H1 (cell line): ENCODE measurements around the gene CIB4. TPM values are rescaled to one million over a fixed set of nuclear protein-coding genes. Genes with fewer than 3 reads are reported as not detected.

Experiments used
- CTCF ChIA-PET: fragments of 300-600 bp; sonication (Branson Sonifier 250); formaldehyde crosslinking; loops from one replicate; lab custom pipeline; 2021; ENCODE audit not compliant: partially characterized antibody; lab: Charles Lee
- POLR2A ChIA-PET: fragments of 300-600 bp; sonication (Branson Sonifier 250); formaldehyde crosslinking; loops from one replicate; lab custom pipeline; 2021; ENCODE audit warnings: inconsistent platforms; ENCODE audit not compliant: partially characterized antibody; lab: Charles Lee
- DNase-seq, 2 experiments: peaks; one replicate each; pipeline versions ENCODE4 v3.0.0 to v3.0.0-alpha.2; 2010 to 2022; ENCODE audit warnings: low spot score in 2 of 2, low read depth in 1 of 2, mixed read lengths in 1 of 2
- FAIRE-seq: peaks from 2 replicates; lab custom pipeline; 2011; peaks lifted over from hg19 to GRCh38; lab: Jason Lieb, UNC
- H2AFZ ChIP-seq: 2 replicates; pipeline ENCODE4 v1.8.1; 2012; ENCODE audit warnings: low read length, inconsistent platforms
- H2AK5ac ChIP-seq: 2 replicates; pipeline ENCODE4 v1.6.1; 2013; ENCODE audit warnings: low read depth, low read length
- H2BK120ac ChIP-seq: replicated peaks from 2 replicates; pipeline ENCODE3; 2013; ENCODE audit warnings: low read depth, low read length, inconsistent platforms
- H2BK12ac ChIP-seq: 2 replicates; pipeline ENCODE4 v1.6.1; 2013; ENCODE audit warnings: low read depth, low read length
- H2BK15ac ChIP-seq: 2 replicates; pipeline ENCODE4 v1.6.1; 2013; ENCODE audit warnings: low read length
- H2BK20ac ChIP-seq: 2 replicates; pipeline ENCODE4 v1.6.1; 2013; ENCODE audit warnings: low read length
- H2BK5ac ChIP-seq: 2 replicates; pipeline ENCODE4 v1.6.1; 2013; ENCODE audit warnings: low read depth, low read length
- H3K14ac ChIP-seq: 2 replicates; pipeline ENCODE4 v1.6.1; 2013; ENCODE audit warnings: inconsistent platforms; ENCODE audit not compliant: insufficient read length
- H3K18ac ChIP-seq: 2 replicates; pipeline ENCODE4 v1.6.1; 2013; ENCODE audit warnings: low read length; ENCODE audit errors: extremely low read depth
- H3K23ac ChIP-seq: 2 replicates; pipeline ENCODE4 v1.6.1; 2013; ENCODE audit warnings: inconsistent platforms; ENCODE audit not compliant: insufficient read length
- H3K23me2 ChIP-seq: 2 replicates; pipeline ENCODE4 v1.6.1; 2013; ENCODE audit warnings: low read depth, low read length
- H3K27ac ChIP-seq: 2 replicates; pipeline ENCODE4 v1.6.1; 2011; ENCODE audit warnings: low read depth, low read length, inconsistent platforms
- H3K27me3 ChIP-seq, 4 experiments: replicated peaks in 1 of 4; 1 replicate in 1 of 4; 2 replicates in 3 of 4; pipeline versions ENCODE4 v1.6.1 to v1.8.1; 2011 to 2013; ENCODE audit warnings: low read length in 3 of 4, mild to moderate bottlenecking in 3 of 4, inconsistent platforms in 2 of 4, mixed read lengths in 2 of 4, moderate library complexity in 1 of 4; ENCODE audit not compliant: control insufficient read depth in 3 of 4, insufficient read depth in 3 of 4; ENCODE audit errors: extremely low read depth in 1 of 4
- H3K36me3 ChIP-seq, 4 experiments: 2 replicates each; pipeline versions ENCODE4 v1.6.1 to v1.8.1; 2011 to 2013; ENCODE audit warnings: mild to moderate bottlenecking in 4 of 4, low read length in 3 of 4, moderate library complexity in 2 of 4, control low read depth in 1 of 4, inconsistent platforms in 1 of 4; ENCODE audit not compliant: insufficient read depth in 4 of 4, control insufficient read depth in 2 of 4
- H3K4ac ChIP-seq: replicated peaks from 2 replicates; pipeline ENCODE3; 2013; ENCODE audit warnings: low read length, low read depth, mixed read lengths, inconsistent platforms; ENCODE audit not compliant: insufficient read length
- H3K4me1 ChIP-seq, 4 experiments: replicated peaks in 1 of 4; 1 replicate in 1 of 4; 2 replicates in 3 of 4; pipeline versions ENCODE4 v1.6.1 to v1.8.1; 2011 to 2013; ENCODE audit warnings: low read length in 3 of 4, inconsistent platforms in 2 of 4, mixed read lengths in 1 of 4; ENCODE audit not compliant: insufficient read depth in 4 of 4, control insufficient read depth in 3 of 4
- H3K4me2 ChIP-seq, 2 experiments: 2 replicates each; pipeline versions ENCODE4 v1.6.1 to v1.8.1; 2011 to 2013; ENCODE audit warnings: low read depth in 2 of 2, low read length in 2 of 2, control low read depth in 1 of 2, inconsistent platforms in 1 of 2, mild to moderate bottlenecking in 1 of 2; ENCODE audit not compliant: insufficient read depth in 1 of 2
- H3K4me3 ChIP-seq, 4 experiments: fragments of 200-600, 300-600 bp in 1 of 4; sonication (generic), shearing (Covaris generic), sonication (Bioruptor Twin) in 1 of 4; 2 replicates each; pipeline versions ENCODE4 v1.5.1 to v1.8.1; 2011 to 2016; ENCODE audit warnings: low read length in 4 of 4, low read depth in 3 of 4, control low read depth in 2 of 4, inconsistent platforms in 2 of 4, mild to moderate bottlenecking in 2 of 4, mixed read lengths in 1 of 4, moderate library complexity in 1 of 4; ENCODE audit not compliant: insufficient read depth in 2 of 4; ENCODE audit errors: extremely low read depth in 1 of 4
- H3K56ac ChIP-seq: replicated peaks from 2 replicates; pipeline ENCODE3; 2013; ENCODE audit warnings: low read depth, mild to moderate bottlenecking, mixed read lengths, low read length, inconsistent platforms; ENCODE audit not compliant: insufficient read length
- H3K79me1 ChIP-seq: 2 replicates; pipeline ENCODE4 v1.6.1; 2013; ENCODE audit warnings: low read depth, low read length, control low read depth
- H3K79me2 ChIP-seq, 2 experiments: 2 replicates each; pipeline versions ENCODE4 v1.6.1 to v1.8.1; 2012 to 2013; ENCODE audit warnings: low read length in 2 of 2, mild to moderate bottlenecking in 2 of 2, inconsistent platforms in 1 of 2; ENCODE audit not compliant: insufficient read depth in 2 of 2, control insufficient read depth in 1 of 2
- H3K9ac ChIP-seq, 4 experiments: replicated peaks in 1 of 4; 1 replicate in 1 of 4; 2 replicates in 3 of 4; pipeline versions ENCODE4 v1.6.1 to v1.8.1; 2011 to 2013; ENCODE audit warnings: low read depth in 3 of 4, low read length in 3 of 4, control low read depth in 2 of 4, mild to moderate bottlenecking in 2 of 4, moderate library complexity in 2 of 4, inconsistent platforms in 1 of 4; ENCODE audit errors: extremely low read depth in 1 of 4
- H3K9me3 ChIP-seq, 2 experiments: 2 replicates each; pipeline versions ENCODE4 v1.6.1 to v1.8.1; 2012 to 2013; ENCODE audit warnings: mild to moderate bottlenecking in 2 of 2, moderate library complexity in 2 of 2, control low read depth in 1 of 2, inconsistent platforms in 1 of 2, low read depth in 1 of 2, low read length in 1 of 2, mixed read lengths in 1 of 2; ENCODE audit not compliant: insufficient read depth in 2 of 2
- H4K20me1 ChIP-seq, 2 experiments: replicated peaks in 1 of 2; 2 replicates each; pipeline versions ENCODE3 to v1.8.1; 2011 to 2013; ENCODE audit warnings: inconsistent platforms in 2 of 2, low read length in 2 of 2, mild to moderate bottlenecking in 1 of 2; ENCODE audit not compliant: insufficient read depth in 2 of 2, control insufficient read depth in 1 of 2
- H4K5ac ChIP-seq: 2 replicates; pipeline ENCODE4 v1.6.1; 2013; ENCODE audit warnings: low read length, low read depth, mixed read lengths, inconsistent platforms; ENCODE audit not compliant: insufficient read length
- H4K8ac ChIP-seq: 2 replicates; pipeline ENCODE4 v1.8.0; 2013; ENCODE audit warnings: mild to moderate bottlenecking, moderate library complexity, low read length, inconsistent platforms; ENCODE audit not compliant: insufficient read depth; ENCODE audit errors: extremely low read depth
- H4K91ac ChIP-seq: replicated peaks from 2 replicates; pipeline ENCODE3; 2013; ENCODE audit warnings: low read length, mixed read lengths, inconsistent platforms; ENCODE audit not compliant: insufficient read length
- POLR2AphosphoS5 ChIP-seq: IDR thresholded peaks from 2 replicates; pipeline ENCODE4 v1.6.1; 2011; ENCODE audit warnings: low read depth, low read length
- RAD21 ChIP-seq, 2 experiments: IDR thresholded peaks in 1 of 2; conservative IDR thresholded peaks in 1 of 2; 2 replicates each; pipeline ENCODE4 v1.6.1; 2011; ENCODE audit warnings: low read depth in 2 of 2, low read length in 2 of 2, improper control_type of control experiment in 1 of 2, inconsistent platforms in 1 of 2, mild to moderate bottlenecking in 1 of 2, moderate library complexity in 1 of 2
- WGBS, 2 experiments: shearing (Covaris generic) in 1 of 2; methylation state at CpG; one replicate each; pipeline versions ENCODE4 v1.1.6 to v1.1.7; 2013 to 2015; ENCODE audit warnings: low lambda C conversion rate in 2 of 2, mixed read lengths in 2 of 2, inconsistent platforms in 1 of 2, low coverage in 1 of 2, missing lambda C conversion rate in 1 of 2; ENCODE audit not compliant: insufficient replicate concordance in 2 of 2, insufficient coverage in 1 of 2, insufficient read length in 1 of 2; ENCODE audit errors: extremely low coverage in 1 of 2, missing lambda C conversion rate in 1 of 2; 5-methylcytosine and 5-hydroxymethylcytosine counted together
- polyA plus RNA-seq, 7 experiments: library from polyadenylated mRNA; depleted of rRNA in 3 of 7; stranded (reverse) in 5 of 7; unstranded in 2 of 7; fragments of >200 nt in 5 of 7; fragments of 200-250 nt in 2 of 7; gene quantifications; 1 replicate in 5 of 7; 2 replicates in 1 of 7; 4 replicates in 1 of 7; pipeline versions ENCODE4 v1.2.1 to v1.2.3, GENCODE V29; 2011 to 2013; ENCODE audit warnings: missing spikeins in 2 of 7, mixed read lengths in 2 of 7
- total RNA-seq: library from RNA; stranded (reverse); fragmentation: NEBNext Ultra II Directional; extraction: Animal tissue kit (Norgen Biotek cat#: 25700); gene quantifications from 2 replicates; pipeline ENCODE4 v1.2.1, GENCODE V29; 2021

CIB4 gene
- total and polyA plus RNA-seq, 2 of the 8 experiments (the other 6 are each of a cell fraction or from before 2014, with no cell fraction given) = not detected

GRCh38 chr2:26672818-26673393 is 31.7 kb upstream of the CIB4 start:
- Histone ChIP-seq H3K27me3 (no peaks in the 10 kb centered on the region; a peak in 2 of 7 replicates), H3K56ac (no peak overlapping the region), H4K20me1 (no peaks in the 10 kb centered on the region), H3K79me1 (no peaks in the 10 kb centered on the region), H3K9me3 (no peaks in the 10 kb centered on the region; a peak in 1 of 4 replicates), H3K4me3 (no peak overlapping the region), H3K4me1 (no peaks in the 10 kb centered on the region; a peak in 1 of 7 replicates), H2BK5ac (no peak overlapping the region), H2BK15ac (no peak overlapping the region), H2BK20ac (no peak overlapping the region), H3K4me2 (no peak overlapping the region), H3K79me2 (no peaks in the 10 kb centered on the region), H2AK5ac (no peak overlapping the region), H2BK120ac (no peak overlapping the region), H2AFZ (no peak overlapping the region), H3K23me2 (no peaks in the 10 kb centered on the region), H3K9ac (no peak overlapping the region), H4K5ac (no peak overlapping the region), H2BK12ac (no peak overlapping the region; the same call in 1 of the 2 replicates), H4K91ac (no peak overlapping the region)
- POLR2A ChIA-PET = no interaction called here
- CTCF ChIA-PET = interaction anchor here (1.0 to 2.1 kb wide), 2 partner anchors 57 to 65 kb away, joined by 3 to 4 read pairs; no protein-coding TSS in a partner anchor
- DNase-seq = no peak
- TF ChIP-seq RAD21 (IDR thresholded peaks at IDR 0.05 in 1 of 2, conservative IDR thresholded peaks at IDR 0.05 in 1 of 2; ENCODE audit: low read depth in 2 of 2, low read length in 2 of 2) = no peak
- no peak for TF ChIP-seq POLR2AphosphoS5
- TF ChIP-seq, all 59 proteins: peak for 0
- Histone ChIP-seq H3K27ac (no peak overlapping the region), H3K23ac (no peak overlapping the region), H3K14ac (no peak overlapping the region), H3K36me3 (no peaks in the 10 kb centered on the region), H3K18ac (no peak overlapping the region), H4K8ac (no peak overlapping the region), H3K4ac (no peak overlapping the region)
- no peak for FAIRE-seq
- WGBS, 2 experiments = 89% methylated on average over 9 of the region's 9 CpGs; no CpG with 5 or more reads in 1 of the 2 experiments
